Spleen (tissue), 11 donors: ENCODE data around the gene ICAM4. TPM values are rescaled to one million over a fixed set of nuclear protein-coding genes. Genes with fewer than 3 reads are reported as not detected.
A peak's percentile ranks its signal among the peaks of the same experiment; 100 is the strongest.

Source experiments
- DNase-seq: peaks from one replicate; pipeline ENCODE4 v3.0.0-alpha.2; 2020
- H3K27ac ChIP-seq, 8 donors: fragments of 200-600 bp; sonication (generic) in 7 of 8; 1 replicate in 4 of 8; 2 replicates in 4 of 8; pipeline versions ENCODE4 v1.5.0 to v1.8.0; 2016 to 2021; ENCODE audit warnings: inconsistent platforms in 4 of 8, mild to moderate bottlenecking in 4 of 8, moderate library complexity in 1 of 8
- H3K27me3 ChIP-seq, 7 donors: fragments of 200-600 bp; sonication (generic) in 6 of 7; replicated peaks in 1 of 7; 1 replicate in 4 of 7; 2 replicates in 3 of 7; pipeline versions ENCODE4 v1.5.0 to v1.8.0; 2016 to 2021; ENCODE audit warnings: inconsistent platforms in 3 of 7, mild to moderate bottlenecking in 1 of 7
- H3K36me3 ChIP-seq, 6 donors: fragments of 200-600 bp; sonication (generic) in 5 of 6; 1 replicate in 4 of 6; 2 replicates in 2 of 6; pipeline versions ENCODE4 v1.5.0 to v1.8.0; 2016 to 2021; ENCODE audit warnings: inconsistent platforms in 2 of 6
- H3K4me1 ChIP-seq, 6 donors: fragments of 200-600 bp; sonication (generic) in 5 of 6; 1 replicate in 3 of 6; 2 replicates in 3 of 6; pipeline versions ENCODE4 v1.5.0 to v1.8.0; 2016 to 2021; ENCODE audit warnings: inconsistent platforms in 3 of 6
- H3K4me3 ChIP-seq, 8 donors: fragments of 200-600 bp; sonication (generic) in 7 of 8; 1 replicate in 4 of 8; 2 replicates in 4 of 8; pipeline versions ENCODE4 v1.5.0 to v1.8.0; 2016 to 2021; ENCODE audit warnings: inconsistent platforms in 4 of 8, mild to moderate bottlenecking in 4 of 8, moderate library complexity in 2 of 8
- H3K9me3 ChIP-seq, 8 donors: fragments of 200-600 bp; sonication (generic) in 7 of 8; 1 replicate in 4 of 8; 2 replicates in 4 of 8; pipeline versions ENCODE4 v1.5.0 to v1.8.0; 2016 to 2021; ENCODE audit warnings: inconsistent platforms in 4 of 8
- POLR2A ChIP-seq, 3 donors: fragments of 450-650 bp; IDR thresholded peaks; one replicate each; pipeline ENCODE4 v1.5.1; 2017; ENCODE audit warnings: antibody characterized with exemption in 3 of 3, mild to moderate bottlenecking in 1 of 3
- POLR2AphosphoS5 ChIP-seq, 3 donors: sonication (generic); formaldehyde crosslinking; IDR thresholded peaks; one replicate each; pipeline ENCODE4 v1.5.1; 2017; ENCODE audit warnings: antibody characterized with exemption in 3 of 3
- WGBS, 5 donors: extraction: QIAGEN DNeasy Blood & Tissue Kit in 3 of 5; methylation state at CpG; one replicate each; pipeline versions ENCODE4 v1.1.5 to v1.1.7; 2013 to 2018; 5-methylcytosine and 5-hydroxymethylcytosine counted together
- intact Hi-C: fragments of 100-400 bp; cut with DNase I; formaldehyde crosslinking; loops from one replicate; pipeline ENCODE4 v1.15.0; 2023; ENCODE audit warnings: low total_unique reads
- polyA plus RNA-seq, 3 donors: library from polyadenylated mRNA; stranded (reverse); fragments of 200-250 nt; gene quantifications; one replicate each; pipeline ENCODE4 v1.2.1, GENCODE V29; 2013
- total RNA-seq, 7 donors: library from RNA; depleted of rRNA in 3 of 7; stranded (reverse); fragments of >200 nt in 3 of 7; fragmentation: NEBNext Ultra II Directional in 4 of 7; extraction: Animal tissue kit (Norgen Biotek cat#: 25700) in 4 of 7; gene quantifications; one replicate each; pipeline versions ENCODE4 v1.1.0 to v1.2.1, GENCODE V29; 2016 to 2021
- TF ChIP-seq, protein P1 (sequence below), 11 experiments: fragments of 200-600 bp in 7 of 11; fragments of 450-650 bp in 4 of 11; sonication (generic) in 4 of 11; IDR thresholded peaks in 8 of 11; conservative IDR thresholded peaks in 3 of 11; 1 replicate in 7 of 11; 2 replicates in 4 of 11; pipeline versions ENCODE4 v1.4.0 to v1.8.0; 2016 to 2021; ENCODE audit warnings: antibody characterized with exemption in 11 of 11, inconsistent platforms in 4 of 11, mild to moderate bottlenecking in 1 of 11
- donor health status: healthy with polysubstance abuse.
- donor health status: DM: no; HTN: no; CAD: no; lungs with moderate emphysema.
- donor health status: DM: no; HTN: no; CAD: no.
- donor health status: Bipolar disorder and iron deficiency.
- donor health status: healthy.
- donor health status: DM: no; HTN: no; CAD: no.
- donor health status: DM: yes; HTN: yes; CAD: no.

The ICAM4 gene
- total and polyA plus RNA-seq, 10 donors = 0.48 to 3.7 (median 1.3) TPM

DNA sequence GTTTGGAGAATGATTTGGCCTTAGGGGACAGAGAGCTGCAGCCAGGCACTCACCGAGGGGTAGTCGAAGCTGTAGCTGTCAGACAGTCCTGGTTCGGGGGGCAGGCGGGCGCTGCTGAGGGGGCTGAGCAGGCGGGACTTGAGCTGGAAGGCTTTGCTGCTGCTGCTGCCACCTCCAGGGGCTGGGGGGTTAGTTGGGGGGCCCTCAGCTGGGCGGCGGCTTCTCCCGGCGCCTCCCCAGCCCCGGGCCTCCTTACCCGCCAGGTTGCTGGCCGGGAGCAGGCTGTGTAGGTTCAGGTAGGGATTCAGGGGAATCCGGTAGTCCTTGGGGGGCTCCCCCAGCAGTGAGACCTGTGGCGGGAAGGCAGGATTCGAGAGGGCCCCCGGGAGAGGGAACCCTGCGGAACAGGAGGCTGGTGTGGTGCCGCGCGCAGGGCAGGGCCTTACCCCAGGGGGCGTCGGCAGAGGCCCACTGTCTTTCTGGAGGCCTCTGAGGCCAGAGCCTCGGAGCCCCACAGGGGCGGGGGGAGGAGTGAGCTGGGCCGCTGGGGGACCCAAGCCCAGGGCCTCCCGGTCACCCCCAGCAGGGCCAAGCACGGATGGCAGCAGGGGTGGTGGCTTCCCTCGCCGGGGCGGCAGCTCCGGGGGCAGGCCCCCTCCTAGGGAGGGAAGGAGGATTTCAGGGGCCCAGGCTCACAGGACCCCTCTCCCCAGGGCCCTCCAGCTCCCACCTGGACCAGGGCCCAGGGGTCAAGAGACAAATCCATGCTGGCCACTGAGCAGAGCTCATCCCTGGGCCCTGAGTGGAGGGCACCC is 34.1 kb downstream of the ICAM4 start:
- no peak for DNase-seq
- Histone ChIP-seq H3K36me3 (peaks cover 0 to 98% (median 94%) of the 10 kb centered on the region in 6 donors), H3K27me3 (no peaks in the 10 kb centered on the region), H3K4me1 (peaks cover 4 to 9% (median 7%) of the 10 kb centered on the region in 6 donors), H3K27ac (no peak overlapping the region), H3K9me3 (no peaks in the 10 kb centered on the region), H3K4me3 (no peak overlapping the region)
- peak in 1 of 3 donors; percentile 12 for TF ChIP-seq POLR2AphosphoS5 (IDR thresholded peaks at IDR 0.05)
- TF ChIP-seq, protein P1, sequence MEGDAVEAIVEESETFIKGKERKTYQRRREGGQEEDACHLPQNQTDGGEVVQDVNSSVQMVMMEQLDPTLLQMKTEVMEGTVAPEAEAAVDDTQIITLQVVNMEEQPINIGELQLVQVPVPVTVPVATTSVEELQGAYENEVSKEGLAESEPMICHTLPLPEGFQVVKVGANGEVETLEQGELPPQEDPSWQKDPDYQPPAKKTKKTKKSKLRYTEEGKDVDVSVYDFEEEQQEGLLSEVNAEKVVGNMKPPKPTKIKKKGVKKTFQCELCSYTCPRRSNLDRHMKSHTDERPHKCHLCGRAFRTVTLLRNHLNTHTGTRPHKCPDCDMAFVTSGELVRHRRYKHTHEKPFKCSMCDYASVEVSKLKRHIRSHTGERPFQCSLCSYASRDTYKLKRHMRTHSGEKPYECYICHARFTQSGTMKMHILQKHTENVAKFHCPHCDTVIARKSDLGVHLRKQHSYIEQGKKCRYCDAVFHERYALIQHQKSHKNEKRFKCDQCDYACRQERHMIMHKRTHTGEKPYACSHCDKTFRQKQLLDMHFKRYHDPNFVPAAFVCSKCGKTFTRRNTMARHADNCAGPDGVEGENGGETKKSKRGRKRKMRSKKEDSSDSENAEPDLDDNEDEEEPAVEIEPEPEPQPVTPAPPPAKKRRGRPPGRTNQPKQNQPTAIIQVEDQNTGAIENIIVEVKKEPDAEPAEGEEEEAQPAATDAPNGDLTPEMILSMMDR (IDR thresholded peaks at IDR 0.05 in 8 of 11, conservative IDR thresholded peaks at IDR 0.05 in 3 of 11) = no peak
- intact Hi-C loops = no loop called here
- WGBS, 5 donors = 94 to 96% (median 94%) methylated on average over 23 to 32 of the region's 32 CpGs

DNA sequence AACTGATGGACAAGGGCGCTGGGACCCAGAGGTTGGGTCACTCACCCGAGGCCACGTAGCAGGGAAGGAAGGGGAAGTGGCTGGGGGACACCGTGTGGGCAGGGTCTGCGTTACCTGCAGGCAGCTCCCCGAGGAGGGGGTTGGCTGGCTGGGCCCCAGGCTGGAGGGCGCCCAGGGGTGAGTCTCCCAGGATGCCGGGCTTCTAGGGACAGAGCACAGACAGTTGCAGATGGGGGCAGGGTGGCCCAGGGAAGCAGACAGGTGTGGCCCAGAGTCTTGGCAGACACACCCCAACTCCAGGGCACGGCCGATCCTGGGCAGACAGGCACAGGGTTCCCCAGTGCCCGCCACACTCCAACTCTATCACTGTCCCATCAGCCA is 34.7 kb downstream of the ICAM4 start:
- H3K4me3 ChIP-seq = no peak overlapping the region
- DNase-seq = no peak
- H3K27me3 ChIP-seq = no peaks in the 10 kb centered on the region
- H3K4me1 ChIP-seq = peaks cover 0 to 3% (median under 1%) of the 10 kb centered on the region in 6 donors
- intact Hi-C loops = no loop called here
- peaks cover 0 to 100% (median 99%) of the 10 kb centered on the region in 6 donors for H3K36me3 ChIP-seq
- no peak overlapping the region for H3K27ac ChIP-seq
- TF ChIP-seq POLR2A (IDR thresholded peaks at IDR 0.05) = no peak
- no peak for TF ChIP-seq POLR2AphosphoS5 (IDR thresholded peaks at IDR 0.05)
- TF ChIP-seq, protein P1 (IDR thresholded peaks at IDR 0.05 in 8 of 11, conservative IDR thresholded peaks at IDR 0.05 in 3 of 11) = no peak
- no peaks in the 10 kb centered on the region for H3K9me3 ChIP-seq
- 76 to 85% (median 81%) methylated on average over 10 to 11 of the region's 11 CpGs for WGBS, 5 donors

- no peak for DNase-seq
Measured at GRCh38 chr19:10321874-10322835, 35.4 kb downstream of the ICAM4 start.

More at GRCh38 chr19:10321874-10322835, 35.4 kb downstream of the ICAM4 start:
- H3K36me3 ChIP-seq = peaks cover 0 to 100% (median 100%) of the 10 kb centered on the region in 6 donors
- H3K4me1 ChIP-seq = no peaks in the 10 kb centered on the region
- H3K27ac ChIP-seq = no peak overlapping the region
- no peaks in the 10 kb centered on the region for H3K9me3 ChIP-seq
- no peak for TF ChIP-seq POLR2A (IDR thresholded peaks at IDR 0.05)
- no peak for TF ChIP-seq POLR2AphosphoS5 (IDR thresholded peaks at IDR 0.05)
- TF ChIP-seq, protein P1 (IDR thresholded peaks at IDR 0.05 in 8 of 11, conservative IDR thresholded peaks at IDR 0.05 in 3 of 11) = no peak
- no peak overlapping the region for H3K4me3 ChIP-seq
- no peaks in the 10 kb centered on the region for H3K27me3 ChIP-seq
- intact Hi-C loops = no loop called here
- 92 to 97% (median 94%) methylated on average over 16 to 19 of the region's 19 CpGs for WGBS, 5 donors
